GM13977 (cell line): ENCODE results near the gene FAM98B.
A peak's percentile ranks its signal among the peaks of the same experiment; 100 is the strongest.

Source experiments
- DNase-seq: peaks from one replicate; pipeline ENCODE4 v3.0.0; 2012; ENCODE audit warnings: low spot score
- CTCF ChIP-seq: IDR thresholded peaks from 2 replicates; pipeline ENCODE4 v1.5.1; 2012; ENCODE audit warnings: mild to moderate bottlenecking, control low read depth; ENCODE audit not compliant: insufficient read depth; ENCODE audit errors: extremely low read depth, missing control alignments
- in situ Hi-C: fragments of 300-500 bp; cut with MboI; formaldehyde crosslinking; loops from one replicate; pipeline ENCODE4 v1.12.0; 2022; ENCODE audit warnings: low sequenced_read_pairs, low pct_unique_long_range_greater_than_20kb, mixed read lengths, inconsistent platforms; ENCODE audit not compliant: unreplicated experiment

Gene FAM98B

GRCh38 chr15:38471974-38472373 is 18.0 kb downstream of the FAM98B start:
- DNase-seq = no peak
- in situ Hi-C loops = no loop called here
- no peak for TF ChIP-seq CTCF

GRCh38 chr15:38474155-38474757 is 20.3 kb downstream of the FAM98B start:
- in situ Hi-C loops = no loop called here
- peak; percentile 45 for DNase-seq
- peak; percentile 72 for TF ChIP-seq CTCF

- in situ Hi-C loops = loop anchor here (25.0 kb wide), 1 partner anchor 187 kb away; no protein-coding TSS in a partner anchor
- no peak for DNase-seq
- no peak for TF ChIP-seq CTCF
These were observed 21.4 kb downstream of the FAM98B start for GRCh38 chr15:38475361-38475760.

GRCh38 chr15:38476120-38476519 is 22.2 kb downstream of the FAM98B start:
- in situ Hi-C loops = loop anchor here (25.0 kb wide), 1 partner anchor 186 kb away; no protein-coding TSS in a partner anchor
- DNase-seq = no peak
- no peak for TF ChIP-seq CTCF

- TF ChIP-seq CTCF = no peak
- DNase-seq = no peak
- in situ Hi-C loops = loop anchor here (25.0 kb wide), 1 partner anchor 185 kb away; no protein-coding TSS in a partner anchor
These were observed 23.7 kb downstream of the FAM98B start for GRCh38 chr15:38477637-38478036.

- DNase-seq = no peak
- in situ Hi-C loops = loop anchor here (25.0 kb wide), 1 partner anchor 183 kb away; no protein-coding TSS in a partner anchor
- TF ChIP-seq CTCF = no peak
These were observed 25.3 kb downstream of the FAM98B start for GRCh38 chr15:38479266-38479665.
